GM23338 (cell line): ENCODE data around the gene RORC.

ENCODE experiments used
- CTCF ChIP-seq, 2 experiments: fragments of 200-600 bp in 1 of 2; sonication (generic) in 1 of 2; conservative IDR thresholded peaks; 2 replicates each; pipeline versions ENCODE4 v1.5.1 to v1.6.1; 2016 to 2017; ENCODE audit warnings: antibody characterized with exemption in 2 of 2, low read depth in 2 of 2, mild to moderate bottlenecking in 2 of 2, moderate library complexity in 1 of 2
- EZH2 ChIP-seq: fragments of 200-600 bp; sonication (generic); IDR thresholded peaks from one replicate; pipeline ENCODE4 v1.8.0; 2017; ENCODE audit warnings: antibody characterized with exemption, mild to moderate bottlenecking, low read depth; ENCODE audit not compliant: unreplicated experiment
- ZNF462 ChIP-seq: fragments of 250-450 bp; sonication (Bioruptor Pico); IDR thresholded peaks from 2 replicates; pipeline ENCODE4 v1.5.0; 2020; ENCODE audit warnings: mild to moderate bottlenecking, moderate library complexity

- no peak for TF ChIP-seq CTCF (conservative IDR thresholded peaks at IDR 0.05; ENCODE audit: low read depth in 2 of 2)
- no peak for TF ChIP-seq EZH2
- no peak for TF ChIP-seq ZNF462
Measured at GRCh38 chr1:151819227-151819835, 12.3 kb downstream of the RORC start.
